GM23338 (cell line): ENCODE measurements around the gene TAMM41.

ENCODE experiments used
- CREB1 ChIP-seq: fragments of 250-450 bp; sonication (Bioruptor Pico); IDR thresholded peaks from 2 replicates; pipeline ENCODE4 v1.5.0; 2020; ENCODE audit warnings: low read depth, mild to moderate bottlenecking, moderate library complexity
- EZH2 ChIP-seq: fragments of 200-600 bp; sonication (generic); IDR thresholded peaks from one replicate; pipeline ENCODE4 v1.8.0; 2017; ENCODE audit warnings: antibody characterized with exemption, mild to moderate bottlenecking, low read depth; ENCODE audit not compliant: unreplicated experiment
- EZH2phosphoT487 ChIP-seq: fragments of 200-600 bp; sonication (generic); IDR thresholded peaks from one replicate; pipeline ENCODE4 v1.8.1; 2018; ENCODE audit warnings: antibody characterized with exemption; ENCODE audit not compliant: unreplicated experiment
- JUNB ChIP-seq: IDR thresholded peaks from one replicate; pipeline ENCODE4 v1.6.1; 2016; ENCODE audit warnings: antibody characterized with exemption; ENCODE audit not compliant: unreplicated experiment
- POLR2AphosphoS5 ChIP-seq: IDR thresholded peaks from 2 replicates; pipeline ENCODE4 v1.6.1; 2016; ENCODE audit warnings: antibody characterized with exemption, low read depth
- ZNF114 ChIP-seq: fragments of 250-450 bp; sonication (Bioruptor Pico); IDR thresholded peaks from 2 replicates; pipeline ENCODE4 v1.5.0; 2020; ENCODE audit warnings: mild to moderate bottlenecking, moderate library complexity
- TF ChIP-seq, protein P1 (sequence below), 2 experiments: fragments of 200-600 bp in 1 of 2; sonication (generic) in 1 of 2; conservative IDR thresholded peaks; 2 replicates each; pipeline versions ENCODE4 v1.5.1 to v1.6.1; 2016 to 2017; ENCODE audit warnings: antibody characterized with exemption in 2 of 2, low read depth in 2 of 2, mild to moderate bottlenecking in 2 of 2, moderate library complexity in 1 of 2
- TF ChIP-seq, protein P2 (sequence below): IDR thresholded peaks from one replicate; pipeline ENCODE4 v1.6.1; 2018; ENCODE audit warnings: antibody characterized with exemption; ENCODE audit not compliant: unreplicated experiment
- TF ChIP-seq, protein P3 (sequence below): IDR thresholded peaks from 2 replicates; pipeline ENCODE4 v1.6.1; 2016; ENCODE audit warnings: antibody characterized with exemption

DNA sequence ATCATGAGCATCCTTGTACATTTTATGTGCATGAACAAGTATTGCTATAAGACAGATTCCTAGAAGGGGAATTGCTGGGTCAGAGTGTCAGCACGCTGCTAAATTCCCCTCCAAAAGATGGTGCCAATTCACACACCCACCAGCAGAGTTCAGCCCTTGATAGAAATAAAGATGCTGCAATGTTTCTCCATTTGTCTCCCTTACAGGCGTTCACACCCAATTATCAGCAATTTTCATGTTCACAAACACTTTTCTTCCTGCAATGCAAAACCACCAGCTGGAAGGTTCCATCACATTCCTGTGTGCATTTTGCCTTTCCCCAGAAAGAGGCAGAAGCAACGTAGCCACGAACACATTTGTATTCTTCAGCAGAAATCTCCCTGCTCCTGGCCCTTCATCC is 3.3 kb upstream of the TAMM41 start:
- TF ChIP-seq, protein P1, sequence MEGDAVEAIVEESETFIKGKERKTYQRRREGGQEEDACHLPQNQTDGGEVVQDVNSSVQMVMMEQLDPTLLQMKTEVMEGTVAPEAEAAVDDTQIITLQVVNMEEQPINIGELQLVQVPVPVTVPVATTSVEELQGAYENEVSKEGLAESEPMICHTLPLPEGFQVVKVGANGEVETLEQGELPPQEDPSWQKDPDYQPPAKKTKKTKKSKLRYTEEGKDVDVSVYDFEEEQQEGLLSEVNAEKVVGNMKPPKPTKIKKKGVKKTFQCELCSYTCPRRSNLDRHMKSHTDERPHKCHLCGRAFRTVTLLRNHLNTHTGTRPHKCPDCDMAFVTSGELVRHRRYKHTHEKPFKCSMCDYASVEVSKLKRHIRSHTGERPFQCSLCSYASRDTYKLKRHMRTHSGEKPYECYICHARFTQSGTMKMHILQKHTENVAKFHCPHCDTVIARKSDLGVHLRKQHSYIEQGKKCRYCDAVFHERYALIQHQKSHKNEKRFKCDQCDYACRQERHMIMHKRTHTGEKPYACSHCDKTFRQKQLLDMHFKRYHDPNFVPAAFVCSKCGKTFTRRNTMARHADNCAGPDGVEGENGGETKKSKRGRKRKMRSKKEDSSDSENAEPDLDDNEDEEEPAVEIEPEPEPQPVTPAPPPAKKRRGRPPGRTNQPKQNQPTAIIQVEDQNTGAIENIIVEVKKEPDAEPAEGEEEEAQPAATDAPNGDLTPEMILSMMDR (conservative IDR thresholded peaks at IDR 0.05; ENCODE audit: low read depth in 2 of 2), result peak; percentile 22 to 45; a peak in 2 of 4 replicates
- TF ChIP-seq POLR2AphosphoS5, result no peak
- TF ChIP-seq, protein P2, sequence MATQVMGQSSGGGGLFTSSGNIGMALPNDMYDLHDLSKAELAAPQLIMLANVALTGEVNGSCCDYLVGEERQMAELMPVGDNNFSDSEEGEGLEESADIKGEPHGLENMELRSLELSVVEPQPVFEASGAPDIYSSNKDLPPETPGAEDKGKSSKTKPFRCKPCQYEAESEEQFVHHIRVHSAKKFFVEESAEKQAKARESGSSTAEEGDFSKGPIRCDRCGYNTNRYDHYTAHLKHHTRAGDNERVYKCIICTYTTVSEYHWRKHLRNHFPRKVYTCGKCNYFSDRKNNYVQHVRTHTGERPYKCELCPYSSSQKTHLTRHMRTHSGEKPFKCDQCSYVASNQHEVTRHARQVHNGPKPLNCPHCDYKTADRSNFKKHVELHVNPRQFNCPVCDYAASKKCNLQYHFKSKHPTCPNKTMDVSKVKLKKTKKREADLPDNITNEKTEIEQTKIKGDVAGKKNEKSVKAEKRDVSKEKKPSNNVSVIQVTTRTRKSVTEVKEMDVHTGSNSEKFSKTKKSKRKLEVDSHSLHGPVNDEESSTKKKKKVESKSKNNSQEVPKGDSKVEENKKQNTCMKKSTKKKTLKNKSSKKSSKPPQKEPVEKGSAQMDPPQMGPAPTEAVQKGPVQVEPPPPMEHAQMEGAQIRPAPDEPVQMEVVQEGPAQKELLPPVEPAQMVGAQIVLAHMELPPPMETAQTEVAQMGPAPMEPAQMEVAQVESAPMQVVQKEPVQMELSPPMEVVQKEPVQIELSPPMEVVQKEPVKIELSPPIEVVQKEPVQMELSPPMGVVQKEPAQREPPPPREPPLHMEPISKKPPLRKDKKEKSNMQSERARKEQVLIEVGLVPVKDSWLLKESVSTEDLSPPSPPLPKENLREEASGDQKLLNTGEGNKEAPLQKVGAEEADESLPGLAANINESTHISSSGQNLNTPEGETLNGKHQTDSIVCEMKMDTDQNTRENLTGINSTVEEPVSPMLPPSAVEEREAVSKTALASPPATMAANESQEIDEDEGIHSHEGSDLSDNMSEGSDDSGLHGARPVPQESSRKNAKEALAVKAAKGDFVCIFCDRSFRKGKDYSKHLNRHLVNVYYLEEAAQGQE, result no peak
- TF ChIP-seq EZH2, result no peak
- TF ChIP-seq EZH2phosphoT487, result no peak
- TF ChIP-seq, protein P3, sequence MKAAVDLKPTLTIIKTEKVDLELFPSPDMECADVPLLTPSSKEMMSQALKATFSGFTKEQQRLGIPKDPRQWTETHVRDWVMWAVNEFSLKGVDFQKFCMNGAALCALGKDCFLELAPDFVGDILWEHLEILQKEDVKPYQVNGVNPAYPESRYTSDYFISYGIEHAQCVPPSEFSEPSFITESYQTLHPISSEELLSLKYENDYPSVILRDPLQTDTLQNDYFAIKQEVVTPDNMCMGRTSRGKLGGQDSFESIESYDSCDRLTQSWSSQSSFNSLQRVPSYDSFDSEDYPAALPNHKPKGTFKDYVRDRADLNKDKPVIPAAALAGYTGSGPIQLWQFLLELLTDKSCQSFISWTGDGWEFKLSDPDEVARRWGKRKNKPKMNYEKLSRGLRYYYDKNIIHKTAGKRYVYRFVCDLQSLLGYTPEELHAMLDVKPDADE, result no peak
- TF ChIP-seq ZNF114 (CRISPR knock-in tag), result no peak
- TF ChIP-seq CREB1 (CRISPR knock-in tag), result no peak
- TF ChIP-seq JUNB, result no peak
